Measurements from ENCODE around the gene HOXB4.
"Not testable (repeated sequence)": the region's sequence is repeated elsewhere in the genome, so short reads cannot be mapped to it uniquely, and the experiment has no call there.

The HOXB4 gene

GRCh38 chr17:48546924-48547807, 31.0 kb downstream of the HOXB4 start:
- DNase-seq (ENCODE audit: low spot score), result no peak

DNA sequence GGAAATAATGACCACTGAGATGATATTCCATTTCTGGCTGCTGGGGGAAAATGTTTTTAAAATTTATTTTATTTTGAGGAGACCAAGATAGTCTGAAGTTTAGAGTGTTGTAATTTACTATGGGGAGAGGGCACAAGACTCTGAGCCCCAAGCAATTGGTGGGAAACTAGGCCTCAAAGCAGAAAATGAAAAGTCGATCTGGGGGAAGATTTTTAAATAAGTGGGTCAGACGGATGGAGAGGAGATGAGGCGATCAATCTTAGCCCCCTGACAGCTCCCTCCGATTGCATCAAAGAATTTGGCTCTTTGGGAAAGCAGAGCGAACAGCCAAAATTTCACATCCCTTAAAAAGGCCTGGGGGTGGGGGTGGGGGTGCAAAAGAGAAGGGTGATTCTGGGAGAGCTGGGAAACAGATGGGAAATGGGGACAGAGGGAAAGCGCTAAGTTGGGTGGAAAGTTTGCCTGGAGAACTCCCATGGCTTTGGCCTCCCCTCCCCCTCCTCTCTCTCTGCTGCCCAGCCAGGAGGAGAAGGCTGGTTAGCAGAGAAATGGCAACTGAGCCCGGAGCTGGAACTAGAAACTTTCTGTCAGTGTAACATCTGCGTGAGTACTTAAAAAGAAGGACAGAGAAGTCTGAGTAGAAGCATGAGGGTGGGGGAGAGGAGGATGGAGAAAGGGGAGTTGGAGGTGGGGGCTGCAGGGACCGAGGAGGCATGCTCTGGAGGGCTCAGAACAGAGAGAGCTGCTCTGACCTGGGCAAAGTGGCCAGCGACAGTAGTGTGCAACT, 31.8 kb downstream of the HOXB4 start:
- no peak for DNase-seq (ENCODE audit: low spot score)

GRCh38 chr17:48545539-48545938, 32.6 kb downstream of the HOXB4 start:
- DNase-seq (ENCODE audit: low spot score), result no peak

DNA sequence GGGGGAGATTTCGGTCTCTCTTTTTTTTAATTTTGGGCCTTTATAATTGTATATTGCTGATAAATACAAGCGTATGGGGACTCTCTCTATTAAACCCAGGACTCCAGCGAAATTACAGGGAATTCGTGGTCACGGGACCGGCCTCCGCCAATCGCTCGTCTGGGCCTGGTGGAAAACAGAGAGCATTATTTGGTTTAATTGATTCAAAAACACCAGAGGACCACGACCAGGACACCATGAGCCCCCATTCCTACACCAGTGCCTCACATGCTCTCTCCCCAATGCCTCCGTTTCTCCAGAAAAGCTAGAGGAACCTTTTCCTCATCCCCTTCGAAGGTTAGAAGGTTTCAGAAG, 33.2 kb downstream of the HOXB4 start, which contains the start of gene HOXB2:
HOXB2 (minus strand) TSS at position 88 of the 354 bp plus-strand sequence. CDS start 198 bp downstream, outside the sequence.
- DNase-seq (ENCODE audit: low spot score), result no peak

- DNase-seq (ENCODE audit: low spot score), result no peak
These were observed 33.7 kb downstream of the HOXB4 start for GRCh38 chr17:48544349-48545021.

GRCh38 chr17:48543854-48544348, 34.2 kb downstream of the HOXB4 start:
- DNase-seq (ENCODE audit: low spot score), result no peak

DNA sequence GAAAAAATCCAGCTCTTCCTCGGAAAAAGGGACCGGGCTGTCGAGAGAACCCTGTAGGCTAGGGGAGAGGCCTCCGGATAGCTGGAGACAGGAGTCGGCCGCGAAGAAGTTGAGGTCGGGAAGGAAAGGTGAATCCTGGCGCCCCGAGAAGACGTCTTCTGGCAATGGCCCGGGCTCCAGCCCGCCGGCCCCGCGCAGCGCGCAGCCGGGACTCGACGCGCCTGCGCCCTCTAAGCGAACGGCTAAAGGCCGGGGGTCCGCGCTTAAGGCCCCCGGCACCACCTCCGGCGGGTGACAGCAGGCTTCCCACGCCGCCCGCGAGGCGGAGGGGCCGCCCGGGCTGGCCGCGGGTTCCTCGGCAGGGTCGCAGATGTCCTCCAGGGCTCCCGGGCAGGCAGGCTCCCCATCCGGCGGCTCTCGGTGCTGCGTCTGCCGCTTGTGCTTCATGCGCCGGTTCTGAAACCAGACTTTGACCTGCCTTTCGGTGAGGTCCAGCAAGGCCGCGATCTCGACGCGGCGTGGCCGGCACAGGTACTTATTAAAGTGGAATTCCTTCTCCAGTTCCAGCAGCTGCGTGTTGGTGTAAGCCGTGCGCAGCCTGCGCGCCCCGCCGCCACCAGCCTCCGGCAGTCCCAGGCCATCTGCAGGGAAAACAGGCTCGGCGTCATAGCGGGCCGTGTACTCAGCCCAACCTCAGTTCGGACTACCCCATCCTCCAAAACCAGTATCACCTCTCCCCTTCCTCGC, 34.9 kb downstream of the HOXB4 start:
- DNase-seq (ENCODE audit: low spot score), result peak; percentile 66

- DNase-seq (ENCODE audit: low spot score), result no peak
These were observed 35.4 kb downstream of the HOXB4 start for GRCh38 chr17:48542698-48543106.

GRCh38 chr17:48542114-48542656, 36.0 kb downstream of the HOXB4 start:
- DNase-seq (ENCODE audit: low spot score), result no peak

DNA sequence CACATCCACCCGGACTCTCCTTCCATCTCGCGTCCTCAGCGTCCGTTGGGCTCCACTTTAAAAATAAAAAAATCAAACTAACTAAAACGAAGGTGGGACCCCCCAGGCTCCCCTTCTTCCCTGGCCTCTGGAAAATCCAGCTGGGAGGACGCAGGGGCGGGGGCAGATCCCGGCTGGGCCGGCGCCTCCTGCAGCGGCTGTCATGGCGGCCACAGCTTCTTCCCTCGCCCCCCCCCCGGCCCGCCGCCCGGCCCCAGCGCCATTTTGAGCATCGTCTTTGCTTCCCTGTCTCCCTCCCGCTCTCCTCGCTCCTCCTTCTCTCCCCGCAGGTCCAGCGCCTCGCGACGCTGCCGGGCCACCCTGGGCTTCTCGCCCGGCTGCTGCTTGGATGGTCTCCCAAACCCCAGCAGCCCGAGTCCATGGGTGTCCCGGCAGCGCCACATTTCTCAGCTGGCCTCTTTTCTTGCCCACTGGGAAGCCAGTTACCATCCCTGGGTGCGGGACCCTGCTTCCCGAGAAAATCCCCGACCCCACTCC, 36.5 kb downstream of the HOXB4 start:
- no peak for DNase-seq (ENCODE audit: low spot score)

DNA sequence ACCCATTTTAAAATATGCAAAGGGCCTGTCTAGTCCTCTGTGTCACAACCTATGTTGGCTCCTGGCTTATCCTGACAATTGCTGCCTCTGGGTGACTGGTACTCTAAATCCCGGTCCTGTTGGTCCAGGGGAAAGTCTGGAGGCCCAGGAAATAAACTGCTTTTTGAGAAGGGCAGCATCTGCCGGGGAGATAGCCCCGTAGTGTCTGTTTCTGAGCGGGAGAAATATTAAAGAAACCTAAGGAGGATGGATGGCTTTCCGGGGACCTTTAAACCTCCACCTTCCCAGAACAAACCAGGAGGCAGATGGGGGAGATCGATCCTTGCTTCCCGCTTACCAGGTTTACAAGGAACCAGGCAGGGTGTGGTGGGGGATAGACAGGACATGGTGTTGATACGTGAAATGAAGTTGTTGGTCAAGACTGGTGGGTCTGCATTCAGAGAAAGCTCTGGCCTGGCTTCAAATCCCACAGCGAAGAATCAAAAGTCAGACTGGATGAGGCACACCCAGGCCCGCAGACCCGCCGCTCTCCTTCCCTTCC, 37.0 kb downstream of the HOXB4 start:
- DNase-seq (ENCODE audit: low spot score), result no peak

DNA sequence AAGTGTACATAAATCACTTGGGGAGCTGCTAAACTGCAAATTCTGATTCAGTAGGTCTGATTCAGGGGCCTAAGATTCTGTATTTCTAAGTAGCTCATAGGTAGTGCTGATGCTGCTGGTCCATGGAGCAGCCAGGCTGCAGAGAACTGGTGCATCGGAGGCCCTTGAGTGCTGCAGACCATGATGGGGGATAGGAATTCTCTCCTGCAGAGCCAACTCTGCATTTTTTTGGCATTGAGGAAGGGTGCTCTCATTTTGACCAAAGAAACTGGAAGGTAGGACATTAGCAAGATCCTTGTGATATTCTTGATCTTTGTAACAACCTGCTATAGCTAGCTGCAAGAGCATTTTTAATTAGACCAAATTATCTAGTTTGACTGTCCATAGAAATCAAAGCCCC, 37.9 kb downstream of the HOXB4 start:
- DNase-seq (ENCODE audit: low spot score), result no peak

GRCh38 chr17:48539177-48539576, 39.0 kb downstream of the HOXB4 start:
- no peak for DNase-seq (ENCODE audit: low spot score)

DNA sequence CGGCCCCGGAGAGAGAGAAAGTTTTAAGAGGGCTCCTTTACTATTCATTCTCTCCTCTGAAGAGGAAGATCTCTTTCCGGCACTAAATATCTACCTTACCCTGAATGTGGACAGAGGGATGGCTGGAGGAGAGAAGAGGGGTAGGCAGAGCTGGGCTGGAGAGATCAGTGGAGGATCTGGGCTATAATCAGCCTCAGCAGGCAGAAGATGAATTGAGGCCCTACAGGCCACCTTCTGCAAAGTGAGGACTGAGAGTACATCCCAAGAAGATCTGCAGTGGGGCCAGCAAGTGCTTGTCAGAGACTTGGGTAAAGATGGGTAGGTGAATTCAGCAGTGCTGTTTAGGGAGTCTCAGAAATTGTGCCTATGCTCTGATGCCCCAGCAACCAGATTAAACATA, 40.8 kb downstream of the HOXB4 start:
- DNase-seq (ENCODE audit: low spot score), result no peak

- not testable (repeated sequence) for DNase-seq (ENCODE audit: low spot score)
These were observed 42.2 kb downstream of the HOXB4 start for GRCh38 chr17:48535793-48536559.

DNA sequence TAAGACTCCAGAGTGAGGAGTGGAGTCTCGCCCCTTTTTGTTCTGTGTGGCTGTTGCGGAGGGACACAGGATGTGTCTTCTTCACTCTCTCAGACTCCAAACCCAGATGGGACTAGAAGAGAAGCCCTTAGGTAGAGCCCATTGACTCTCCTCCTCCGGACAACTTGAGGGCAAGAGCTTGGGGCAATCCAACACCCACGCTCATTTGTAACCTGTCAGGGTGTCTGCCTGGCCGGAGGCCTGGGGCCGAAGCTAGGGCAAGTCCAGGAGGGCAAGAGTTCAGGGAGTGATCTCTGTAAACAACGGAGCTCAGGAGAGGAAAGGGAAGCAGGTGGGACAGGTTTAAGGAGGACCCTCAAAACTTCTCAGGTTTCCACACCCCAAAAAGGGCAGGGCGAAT, 45.9 kb downstream of the HOXB4 start:
- no peak for DNase-seq (ENCODE audit: low spot score)

- peak; percentile 71 for DNase-seq (ENCODE audit: low spot score)
These were observed 47.3 kb downstream of the HOXB4 start, which contains the start of gene HOXB1 for GRCh38 chr17:48530887-48531272. TSS of gene HOXB1 (minus strand) at chr17:48531011. CDS start at chr17:48530904, 107 bp downstream.

GRCh38 chr17:48530208-48530886, 47.8 kb downstream of the HOXB4 start:
- no peak for DNase-seq (ENCODE audit: low spot score)

GRCh38 chr17:48529683-48530009, 48.5 kb downstream of the HOXB4 start:
- no peak for DNase-seq (ENCODE audit: low spot score)
